ENCODE data around the gene GLIS1.

GLIS1 gene

DNA sequence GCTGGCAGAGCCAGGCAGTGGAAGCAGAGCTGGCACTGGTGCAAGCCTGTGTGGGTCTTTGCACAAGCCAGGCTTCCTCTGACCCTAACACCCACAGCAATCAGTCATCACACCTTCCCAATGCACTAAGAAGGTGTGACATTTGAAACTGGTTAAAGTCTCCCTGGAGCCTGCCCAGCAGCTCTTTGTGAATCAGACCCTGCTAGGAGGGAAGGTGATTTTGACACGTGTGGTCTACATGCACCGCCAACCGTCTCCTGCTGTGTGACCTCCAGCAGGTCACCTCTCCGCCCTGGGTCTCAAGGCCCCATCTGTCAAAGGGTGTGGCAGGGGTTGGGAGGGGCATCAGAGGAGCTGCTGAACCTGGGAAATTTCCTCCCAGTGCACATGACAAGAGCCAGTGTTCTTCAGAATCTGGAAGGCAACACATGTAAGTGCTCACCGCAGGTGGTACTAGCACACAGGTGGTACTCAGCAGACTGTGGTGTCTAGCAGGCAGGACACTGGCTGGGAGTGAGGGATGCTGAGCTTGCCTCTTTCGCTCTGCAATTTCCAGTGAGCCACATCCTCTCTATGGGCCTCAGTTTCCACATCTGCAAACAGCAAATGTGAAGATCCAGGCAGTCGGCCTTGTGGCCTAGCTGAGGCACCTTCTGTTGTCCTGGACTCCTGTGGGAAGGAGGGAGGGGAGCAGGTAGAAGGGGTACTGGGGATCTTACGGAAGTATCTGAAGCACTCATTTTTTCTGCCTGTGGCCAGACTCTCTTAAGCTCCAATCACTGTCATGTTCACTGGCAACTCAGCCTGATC lies 156.5 kb downstream of the GLIS1 start:
- no peak for DNase-seq (ENCODE audit: low read depth in 1 of 2, low spot score in 1 of 2)

DNA sequence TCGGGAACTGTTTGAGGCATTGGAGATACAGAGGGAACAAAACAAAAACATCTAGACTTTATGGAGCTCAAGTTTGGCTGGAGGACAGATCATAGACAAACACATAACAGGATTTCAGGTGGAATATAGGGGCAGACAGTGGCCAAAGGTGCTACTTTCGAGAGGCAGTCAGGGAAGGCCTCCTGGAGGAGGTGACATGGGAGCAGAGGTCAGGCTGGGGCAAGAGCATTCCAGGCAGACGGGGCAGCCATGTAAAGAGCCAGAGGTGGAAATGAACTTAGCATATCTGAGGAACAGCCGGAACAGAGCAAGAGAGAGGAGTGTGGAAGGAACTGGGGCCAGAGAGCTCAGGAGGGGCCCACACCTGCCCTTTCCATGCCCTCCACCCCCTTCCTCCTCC lies 157.5 kb downstream of the GLIS1 start:
- no peak for DNase-seq (ENCODE audit: low read depth in 1 of 2, low spot score in 1 of 2)

DNA sequence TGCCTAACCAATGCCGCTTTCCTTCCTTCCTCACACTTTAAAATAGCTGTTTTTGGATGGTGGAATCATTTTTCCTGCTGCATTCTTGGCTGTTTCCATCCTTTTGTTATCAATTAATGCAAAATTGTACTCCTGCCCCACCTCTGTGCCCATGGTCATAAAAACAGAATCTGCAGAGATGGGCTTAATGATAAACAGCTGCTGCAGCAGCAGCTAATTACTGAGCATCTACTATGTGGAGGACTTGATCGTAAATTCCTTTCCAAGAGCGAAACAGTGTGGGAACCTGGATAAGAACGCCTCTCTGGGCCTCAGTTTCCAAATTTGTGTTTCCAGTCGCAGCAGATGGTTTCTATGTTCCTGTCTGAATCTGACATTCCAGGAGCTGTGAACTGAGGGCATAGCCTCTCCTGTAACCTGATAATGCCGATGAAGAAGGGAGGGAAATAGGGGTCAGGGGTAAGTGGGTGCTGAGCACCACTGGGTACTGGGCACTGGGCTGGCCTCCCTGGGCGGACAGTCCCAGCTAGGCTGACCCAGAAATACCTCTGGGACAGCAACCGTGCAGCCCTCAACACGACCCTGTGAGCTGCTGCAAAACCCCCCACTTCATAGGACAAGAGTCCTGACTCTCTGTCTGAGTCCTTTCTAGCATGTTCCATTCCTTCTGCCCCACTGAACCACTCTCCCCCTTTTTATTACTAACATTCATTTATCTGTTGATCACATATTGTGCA lies 158.1 kb downstream of the GLIS1 start:
- DNase-seq (ENCODE audit: low read depth in 1 of 2, low spot score in 1 of 2), result no peak

DNA sequence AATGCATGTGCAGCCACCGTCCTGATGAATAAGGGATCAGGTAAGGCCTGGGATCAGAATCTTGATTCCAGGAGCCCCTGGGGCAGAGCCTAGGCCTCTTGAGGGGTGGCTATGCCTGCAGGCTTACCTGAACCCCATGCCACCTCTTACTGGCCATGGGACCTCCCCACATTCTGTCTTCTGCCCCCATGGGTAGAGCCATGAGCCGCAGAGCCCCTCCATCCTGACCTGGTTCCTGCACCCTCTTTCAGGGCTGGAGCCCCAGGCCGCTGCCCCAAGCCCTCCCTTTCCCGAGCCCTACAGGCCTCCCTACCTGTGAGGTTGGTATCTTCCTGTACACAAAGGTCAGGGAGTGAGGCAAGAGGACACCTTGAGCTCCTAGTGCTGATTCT lies 159.0 kb downstream of the GLIS1 start:
- no peak for DNase-seq (ENCODE audit: low read depth in 1 of 2, low spot score in 1 of 2)

DNA sequence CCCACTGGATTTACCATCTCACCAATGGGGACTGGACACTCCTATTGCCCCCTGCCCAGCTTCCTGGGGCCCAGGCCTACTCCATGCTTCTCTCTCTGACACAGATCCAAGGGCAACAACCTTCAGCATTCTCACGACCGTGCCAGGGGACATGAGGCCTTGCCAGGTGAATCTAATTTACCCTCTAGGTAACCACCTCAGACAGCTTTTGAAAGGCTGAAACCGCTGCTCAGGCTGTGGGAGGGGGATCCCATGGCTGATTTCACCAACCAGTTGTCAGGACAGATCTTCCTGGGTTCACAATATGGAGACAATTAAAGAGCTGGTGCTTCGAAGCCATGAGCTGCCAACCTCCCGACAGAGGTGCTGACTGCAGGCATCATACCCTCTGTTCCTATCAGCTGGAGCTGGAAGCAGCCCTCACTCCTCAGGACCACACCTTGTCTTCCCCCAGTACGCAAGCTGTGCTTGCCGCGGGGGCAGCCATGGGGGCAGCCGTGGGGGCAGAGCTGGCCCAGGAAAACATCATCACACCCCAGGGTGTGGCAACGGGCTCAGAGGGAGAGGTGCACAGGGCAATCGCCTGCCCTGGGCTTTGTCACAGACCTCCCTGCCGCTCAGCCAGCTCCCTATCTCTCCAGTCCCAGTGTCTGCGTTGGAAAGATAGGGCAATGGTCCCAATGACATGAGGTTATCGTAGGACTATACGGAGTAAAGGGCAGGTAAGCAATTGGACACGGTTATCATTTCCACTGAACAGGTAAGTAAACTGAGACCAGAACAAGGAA lies 159.5 kb downstream of the GLIS1 start:
- DNase-seq (ENCODE audit: low read depth in 1 of 2, low spot score in 1 of 2), result no peak

DNA sequence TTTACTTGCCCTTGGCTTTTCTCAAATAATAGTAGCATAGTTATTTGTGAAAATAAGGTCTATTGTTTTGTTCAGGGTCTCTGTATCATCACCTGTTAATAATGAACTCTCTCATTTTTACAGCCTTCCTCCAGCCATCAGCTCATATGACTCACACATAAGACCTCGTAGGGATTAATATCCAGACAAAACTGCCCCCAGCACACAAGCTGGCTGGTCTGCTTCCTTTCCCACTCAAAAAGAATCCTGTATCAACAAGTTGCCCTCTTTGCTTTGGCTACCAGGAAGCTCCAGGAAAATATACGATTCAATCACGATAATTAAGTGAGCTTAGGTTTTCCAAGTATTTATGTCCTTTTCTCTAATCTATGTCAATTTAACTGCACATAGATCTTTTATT lies 160.6 kb downstream of the GLIS1 start:
- no peak for DNase-seq (ENCODE audit: low read depth in 1 of 2, low spot score in 1 of 2)

DNA sequence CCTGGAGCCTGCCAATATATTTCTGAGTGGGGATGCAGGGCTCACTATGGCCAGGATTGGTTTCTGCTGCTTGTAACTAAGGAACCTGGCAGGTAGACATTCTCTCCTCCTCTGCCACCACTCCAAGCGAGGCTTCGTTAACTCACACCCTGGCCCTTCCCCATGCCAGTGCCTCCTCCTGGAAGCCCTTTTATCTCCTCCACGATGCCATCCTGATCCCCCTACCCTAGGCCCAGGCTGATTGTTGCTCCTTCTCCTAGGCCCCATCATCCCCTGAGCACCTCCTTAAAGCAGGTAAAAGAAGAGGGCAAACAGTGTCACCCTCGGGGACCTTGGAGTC lies 161.2 kb downstream of the GLIS1 start:
- no peak for DNase-seq (ENCODE audit: low read depth in 1 of 2, low spot score in 1 of 2)

DNA sequence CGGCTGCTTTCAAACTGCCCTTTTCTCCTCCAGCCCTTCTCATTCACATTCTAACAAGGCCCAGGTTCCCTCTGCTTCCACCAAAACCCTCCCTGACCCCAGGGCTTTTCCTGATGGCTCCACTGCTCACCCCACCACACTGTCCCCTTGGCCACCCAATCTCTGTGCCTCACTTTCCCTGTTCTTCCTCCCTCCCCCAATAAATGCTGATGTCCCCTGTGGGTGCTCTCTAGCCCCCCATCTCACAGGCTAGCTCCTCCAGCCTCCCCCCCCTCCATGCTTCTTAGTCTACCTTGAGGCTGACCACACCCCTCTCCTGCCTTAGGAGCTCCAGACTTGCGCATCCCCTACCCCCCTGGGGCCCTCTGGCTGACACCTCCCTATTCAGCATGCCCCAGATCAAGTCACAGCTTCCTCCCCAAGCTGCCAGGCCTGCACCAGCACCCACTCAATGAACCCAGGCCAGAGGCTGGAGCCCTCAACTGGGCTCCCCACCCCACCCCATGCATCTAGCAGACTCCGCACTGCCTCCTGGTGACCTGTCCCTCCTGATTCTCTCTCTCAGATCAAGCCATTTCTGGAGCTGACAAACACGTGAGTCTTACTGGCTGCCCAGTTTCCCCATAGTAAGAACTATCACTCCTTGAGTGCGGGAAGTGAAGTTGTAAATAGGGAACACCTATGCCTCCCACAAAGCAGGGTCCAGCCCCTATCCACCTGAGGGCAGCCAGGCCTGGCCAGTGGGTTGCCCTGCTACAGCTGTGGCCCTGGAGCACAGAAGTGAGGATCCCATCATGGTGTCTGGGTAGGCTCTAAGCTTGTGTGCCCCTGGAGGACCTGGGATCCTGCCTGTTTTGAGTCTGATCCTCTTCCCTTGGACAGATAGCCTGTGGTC lies 161.9 kb downstream of the GLIS1 start:
- no peak for DNase-seq (ENCODE audit: low read depth in 1 of 2, low spot score in 1 of 2)

DNA sequence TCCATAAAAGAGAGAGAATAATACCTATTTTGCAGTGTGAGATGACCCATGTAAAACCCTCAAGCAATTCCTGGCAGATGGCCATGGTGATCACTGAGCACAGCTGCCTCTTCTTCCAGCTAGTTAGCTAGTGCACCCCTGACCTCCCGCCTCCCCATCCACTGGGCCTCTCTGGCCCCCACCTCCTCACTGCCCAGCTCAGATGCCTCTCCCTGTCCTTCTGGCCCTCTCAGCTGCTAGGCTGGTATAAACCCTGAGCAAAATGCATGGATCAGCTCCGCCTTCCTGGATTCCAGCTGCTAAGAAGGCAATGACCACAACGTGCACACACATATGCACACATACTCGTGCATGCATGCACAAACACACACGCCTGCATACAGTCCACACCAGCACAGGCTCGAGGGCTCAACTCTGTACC lies 162.6 kb downstream of the GLIS1 start:
- DNase-seq (ENCODE audit: low read depth in 1 of 2, low spot score in 1 of 2), result no peak

DNA sequence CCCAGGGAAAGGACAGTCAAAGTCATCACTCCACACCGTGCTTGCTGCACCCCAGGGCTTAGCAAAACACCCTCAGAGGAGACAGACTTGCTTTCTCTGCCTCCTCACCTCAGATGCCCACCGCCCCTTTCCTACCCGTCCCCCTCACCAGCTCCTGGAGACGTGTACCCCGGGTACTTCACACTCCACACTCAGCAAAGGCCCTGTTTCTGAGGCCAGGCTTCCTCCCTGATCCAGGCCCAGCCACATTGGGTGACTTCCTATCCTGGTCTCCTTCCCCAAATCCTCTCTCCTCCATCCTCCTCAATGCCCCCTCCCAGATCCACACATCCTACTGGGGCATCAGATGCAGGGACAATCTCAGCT lies 163.0 kb downstream of the GLIS1 start:
- no peak for DNase-seq (ENCODE audit: low read depth in 1 of 2, low spot score in 1 of 2)

DNA sequence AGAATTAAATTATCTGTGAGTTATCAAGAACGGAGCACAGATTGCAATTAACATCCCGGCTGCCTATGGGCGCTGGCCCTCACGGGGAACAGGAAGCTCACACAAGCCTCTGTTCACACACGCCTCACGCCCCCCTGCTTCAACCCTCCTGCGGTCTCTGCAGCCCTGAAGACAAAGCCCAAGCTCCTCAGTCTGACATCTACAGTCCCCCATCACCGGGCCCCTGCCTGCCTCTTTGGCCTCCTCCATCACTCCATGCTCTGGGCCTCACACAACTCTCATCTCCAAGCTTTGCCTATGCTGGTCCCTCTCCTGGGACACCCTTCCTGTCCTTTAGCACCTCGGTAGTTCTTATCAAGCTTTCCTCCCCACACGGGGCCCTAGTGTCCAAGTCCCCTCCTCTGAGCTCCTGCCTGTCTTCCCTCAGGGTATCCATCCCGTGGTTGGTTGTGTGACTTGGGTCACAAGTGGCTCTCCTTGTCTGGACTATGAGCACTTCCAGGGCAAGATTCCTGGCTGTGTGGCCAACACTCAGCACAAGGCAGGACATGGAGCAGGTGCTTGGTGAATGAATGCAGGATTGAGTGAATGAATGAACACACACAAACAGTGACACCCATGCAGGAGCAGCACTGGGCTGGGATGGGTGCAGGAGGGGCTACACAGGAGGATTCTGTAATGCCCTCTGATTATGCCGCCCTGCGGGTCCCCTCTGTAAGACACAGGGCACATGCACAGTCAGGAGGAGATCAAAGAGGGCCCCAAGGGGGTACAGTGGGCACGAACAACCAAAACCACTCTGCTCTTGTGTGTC lies 163.6 kb downstream of the GLIS1 start:
- DNase-seq (ENCODE audit: low read depth in 1 of 2, low spot score in 1 of 2), result no peak

DNA sequence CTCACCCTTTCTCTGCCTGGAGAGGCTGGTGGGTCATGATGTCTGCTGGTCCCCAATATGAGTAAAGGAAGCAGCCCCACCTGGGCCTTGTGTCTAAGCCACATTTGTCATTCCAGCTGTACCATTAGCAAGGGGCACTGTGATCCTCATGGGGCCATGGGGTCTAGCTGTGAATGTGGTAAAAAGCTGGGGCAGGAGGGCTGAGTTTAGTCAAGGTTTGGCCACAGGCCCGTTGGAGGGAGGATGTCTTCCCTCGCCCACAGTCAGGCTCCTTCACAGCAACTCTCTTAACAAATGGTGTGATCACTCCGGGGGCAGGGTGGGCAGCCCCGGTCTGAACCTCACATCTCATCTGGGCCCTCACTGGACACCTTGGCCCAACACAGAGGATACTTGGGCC lies 164.3 kb downstream of the GLIS1 start:
- DNase-seq (ENCODE audit: low read depth in 1 of 2, low spot score in 1 of 2), result no peak

DNA sequence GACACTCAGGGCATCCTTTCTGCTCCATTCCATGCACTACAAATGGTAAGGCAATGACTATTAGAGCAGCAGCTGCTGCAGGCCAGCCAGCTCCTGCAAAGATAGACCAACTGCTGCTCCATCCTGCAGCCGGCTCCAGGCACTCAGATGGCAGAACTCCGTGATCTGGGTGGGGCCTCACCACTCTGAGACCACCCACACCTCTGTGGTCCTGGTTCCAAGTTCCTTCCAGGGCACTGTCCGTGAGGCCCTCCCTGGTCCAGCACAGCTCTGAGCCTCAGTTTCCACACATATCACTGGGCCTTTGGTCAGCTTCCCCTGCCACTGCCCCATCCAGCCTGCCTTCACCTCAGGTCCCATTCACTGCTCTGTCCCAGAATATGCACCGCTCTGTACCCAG lies 165.0 kb downstream of the GLIS1 start:
- no peak for DNase-seq (ENCODE audit: low read depth in 1 of 2, low spot score in 1 of 2)

DNA sequence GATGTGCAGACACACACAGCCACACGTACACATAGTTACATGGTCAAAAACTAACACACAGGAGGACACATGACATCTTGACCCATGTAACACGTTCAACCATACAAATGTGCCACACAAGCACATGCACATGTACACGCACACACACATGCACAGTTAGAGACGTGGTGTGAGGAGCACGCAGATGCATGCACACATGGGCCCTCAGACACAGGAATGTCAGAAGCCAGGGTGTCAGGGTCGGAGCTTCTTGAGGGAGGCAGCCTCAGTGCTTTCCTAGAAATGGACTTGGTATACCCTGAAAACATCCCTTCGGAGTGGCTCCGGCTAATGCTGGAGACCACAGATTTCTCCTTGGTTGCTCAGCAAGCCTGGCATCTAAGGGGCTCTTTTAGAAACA lies 165.4 kb downstream of the GLIS1 start:
- no peak for DNase-seq (ENCODE audit: low read depth in 1 of 2, low spot score in 1 of 2)

DNA sequence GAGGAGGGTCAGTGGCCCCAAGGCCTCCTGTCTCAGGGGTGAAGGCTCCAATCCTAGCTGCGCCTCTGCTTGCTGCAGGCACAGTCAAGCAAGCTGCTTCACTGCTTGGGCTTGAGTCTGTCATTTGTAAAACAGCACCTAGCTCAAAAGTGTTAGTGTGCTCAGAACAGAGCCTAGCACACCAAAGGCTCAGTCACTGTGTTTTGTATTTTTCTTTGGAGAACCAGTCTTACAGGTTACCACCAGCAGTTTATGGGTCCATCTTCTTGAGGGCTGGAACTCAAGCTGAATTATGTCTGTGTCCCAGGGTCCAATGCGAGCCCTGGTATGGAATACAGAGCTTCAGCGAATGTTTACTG lies 166.2 kb downstream of the GLIS1 start:
- DNase-seq (ENCODE audit: low read depth in 1 of 2, low spot score in 1 of 2), result no peak

DNA sequence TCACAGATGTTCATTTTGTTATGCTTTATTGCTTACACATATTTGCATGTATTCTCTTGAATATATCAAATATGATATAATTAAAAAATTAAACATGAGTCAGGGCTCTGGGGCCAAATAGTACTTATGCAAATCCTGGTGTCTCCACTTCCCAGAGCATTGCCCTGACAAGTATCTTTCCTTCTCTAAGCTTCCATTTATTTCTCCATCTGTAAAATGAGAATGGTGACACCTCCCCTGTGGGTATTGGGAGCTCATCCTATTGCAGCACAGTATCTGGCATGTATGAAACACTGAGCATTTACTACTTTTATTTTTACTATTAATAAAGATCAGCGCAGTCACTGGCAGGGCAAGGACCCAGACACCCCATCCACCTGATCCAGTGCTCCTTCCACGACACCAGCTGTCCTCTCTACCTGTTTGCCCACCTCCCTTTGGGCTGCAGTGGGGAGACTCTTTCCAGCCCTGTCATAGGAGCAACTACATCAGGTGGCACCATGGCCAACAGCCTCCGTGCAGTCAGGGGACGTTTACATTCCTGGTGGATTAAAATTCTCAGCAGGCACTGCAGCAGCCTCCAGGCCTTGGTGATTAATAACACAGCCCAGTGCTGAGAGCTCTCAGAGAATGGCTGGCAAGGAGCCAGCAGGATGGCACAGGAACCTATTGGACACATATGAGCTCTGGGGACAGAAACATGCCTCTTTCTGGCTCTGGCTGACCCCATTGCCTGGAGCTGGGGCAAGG lies 166.7 kb downstream of the GLIS1 start:
- DNase-seq (ENCODE audit: low read depth in 1 of 2, low spot score in 1 of 2), result no peak

DNA sequence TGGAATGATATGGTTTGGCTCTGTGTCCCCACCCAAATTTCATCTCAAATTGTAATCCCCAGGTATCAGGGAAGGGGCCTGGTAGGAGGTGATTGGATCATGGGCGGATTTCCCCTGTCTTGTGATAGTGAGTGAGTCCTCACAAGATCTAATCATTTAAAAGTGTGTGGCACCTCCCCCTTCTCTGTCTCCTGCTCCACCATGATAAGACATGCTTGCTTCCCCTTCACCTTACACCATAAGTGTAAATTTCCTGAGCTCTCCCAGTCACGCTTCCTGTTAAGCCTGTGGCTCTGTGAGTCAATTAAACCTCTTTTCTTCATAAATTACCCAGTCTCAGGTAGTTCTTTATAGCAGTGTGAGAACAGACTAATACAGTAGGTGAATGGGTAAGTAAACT lies 170.4 kb downstream of the GLIS1 start:
- DNase-seq (ENCODE audit: low read depth in 1 of 2, low spot score in 1 of 2), result no peak

DNA sequence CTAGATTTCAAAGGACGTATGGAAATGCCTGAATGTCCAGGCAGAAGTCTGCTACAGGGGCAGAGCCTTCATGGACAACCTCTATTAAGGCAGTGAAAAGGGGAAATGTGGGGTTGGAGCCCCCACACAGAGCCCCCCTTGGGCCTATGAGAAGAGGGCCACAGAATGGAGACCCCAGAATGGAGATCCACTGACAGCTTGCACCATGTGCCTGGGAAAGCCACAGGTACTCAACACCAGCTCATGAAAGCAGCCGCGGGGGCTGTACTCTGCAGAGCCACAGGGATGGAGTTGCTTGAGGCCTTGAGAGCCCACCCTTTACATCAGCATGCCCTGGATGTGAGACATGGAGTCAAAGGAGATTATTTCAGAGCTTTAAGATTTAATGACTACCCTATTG lies 171.1 kb downstream of the GLIS1 start:
- DNase-seq (ENCODE audit: low read depth in 1 of 2, low spot score in 1 of 2), result no peak

DNA sequence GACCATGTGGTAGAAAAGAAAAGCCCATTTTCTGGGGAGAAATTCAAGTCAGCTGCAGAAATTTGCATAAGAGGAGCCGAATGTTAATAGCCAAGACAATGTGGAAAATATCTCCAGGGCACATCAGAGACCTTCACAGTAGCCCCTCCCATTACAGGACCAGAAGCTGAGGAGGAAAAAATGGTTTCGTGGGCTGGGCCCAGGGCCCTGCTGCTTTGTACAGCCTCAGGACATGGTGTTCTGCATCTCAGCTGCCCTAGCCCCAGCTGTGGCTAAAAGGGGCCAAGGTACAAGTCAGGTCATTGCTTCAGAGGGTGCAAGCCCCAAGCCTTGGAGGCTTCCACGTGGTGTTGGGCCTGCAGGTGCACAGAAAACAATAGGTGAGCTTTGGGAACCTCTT lies 171.5 kb downstream of the GLIS1 start:
- DNase-seq (ENCODE audit: low read depth in 1 of 2, low spot score in 1 of 2), result no peak

DNA sequence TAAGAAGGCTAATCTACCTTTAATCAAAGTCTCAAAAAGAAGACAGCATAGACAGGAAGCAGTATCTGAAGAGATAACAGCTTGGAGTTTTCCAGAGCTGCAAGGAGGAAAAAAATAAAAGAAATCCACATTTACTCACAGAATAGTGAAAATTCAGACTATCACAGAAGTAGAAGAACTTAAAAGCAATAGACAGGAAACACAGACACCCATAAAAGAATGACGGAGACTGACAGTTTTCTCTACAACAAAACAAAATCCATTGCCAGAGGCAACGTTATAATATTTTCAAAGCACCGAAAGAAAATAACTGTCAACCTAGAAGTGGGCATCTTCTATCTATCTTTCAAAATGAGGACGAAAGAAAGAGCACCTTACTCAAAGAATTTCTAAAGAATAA lies 175.4 kb downstream of the GLIS1 start:
- DNase-seq (ENCODE audit: low read depth in 1 of 2, low spot score in 1 of 2), result no peak

Data from stimulated activated CD4-positive, alpha-beta T cell treated with anti-CD3 and anti-CD28 coated beads, Interleukin-15, amount 100 ng/mL, for 1 hour (primary cell).